Occipital lobe (tissue), 2 donors: Measurements from ENCODE around the gene TBC1D1. TPM values are rescaled to one million over a fixed set of nuclear protein-coding genes. Genes with fewer than 3 reads are reported as not detected.

Experiments
- DNase-seq: peaks from one replicate; lab custom pipeline; 2025; lab: John Stamatoyannopoulos, UW
- total RNA-seq: library from RNA; depleted of rRNA; stranded (reverse); fragments of >200 nt; gene quantifications from one replicate; pipeline ENCODE4 v1.2.3, GENCODE V29; 2014

The TBC1D1 gene
- total RNA-seq, 1 donor from 2014 or later = 57.2 TPM

GRCh38 chr4:38119668-38120385 lies 228.9 kb downstream of the TBC1D1 start:
- no peak for DNase-seq

- DNase-seq = no peak
These were observed 229.9 kb downstream of the TBC1D1 start for GRCh38 chr4:38120772-38121171.

- DNase-seq = no peak
These were observed 231.2 kb downstream of the TBC1D1 start for GRCh38 chr4:38122060-38122459.

- no peak for DNase-seq
These were observed 232.7 kb downstream of the TBC1D1 start for GRCh38 chr4:38123555-38123954.

GRCh38 chr4:38124961-38125360 lies 234.1 kb downstream of the TBC1D1 start:
- DNase-seq = no peak

- DNase-seq = no peak
These were observed 234.9 kb downstream of the TBC1D1 start for GRCh38 chr4:38125816-38126215.

GRCh38 chr4:38128478-38129459 lies 237.9 kb downstream of the TBC1D1 start:
- no peak for DNase-seq

GRCh38 chr4:38129460-38130227 lies 238.8 kb downstream of the TBC1D1 start:
- no peak for DNase-seq

GRCh38 chr4:38130884-38131283 lies 240.0 kb downstream of the TBC1D1 start:
- no peak for DNase-seq

GRCh38 chr4:38131371-38132091 lies 240.6 kb downstream of the TBC1D1 start:
- DNase-seq = no peak

GRCh38 chr4:38132107-38132673 lies 241.3 kb downstream of the TBC1D1 start:
- no peak for DNase-seq

GRCh38 chr4:38132843-38133662 lies 242.2 kb downstream of the TBC1D1 start:
- DNase-seq = no peak

GRCh38 chr4:38133711-38134480 lies 243.0 kb downstream of the TBC1D1 start:
- DNase-seq = no peak

- DNase-seq = no peak
These were observed 244.3 kb downstream of the TBC1D1 start for GRCh38 chr4:38135201-38135600.

GRCh38 chr4:38136604-38137003 lies 245.7 kb downstream of the TBC1D1 start:
- DNase-seq = no peak

GRCh38 chr4:38137080-38137479 lies 246.2 kb downstream of the TBC1D1 start:
- DNase-seq = no peak

GRCh38 chr4:38138363-38138762 lies 247.5 kb downstream of the TBC1D1 start:
- no peak for DNase-seq

GRCh38 chr4:38139187-38139586 lies 248.3 kb downstream of the TBC1D1 start:
- no peak for DNase-seq

GRCh38 chr4:38140643-38141203 lies 249.8 kb downstream of the TBC1D1 start:
- DNase-seq = no peak
